ENCODE data around the gene HMGCS2. TPM values are rescaled to one million over a fixed set of nuclear protein-coding genes. Genes with fewer than 3 reads are reported as not detected.
"Not testable (repeated sequence)": the region's sequence is repeated elsewhere in the genome, so short reads cannot be mapped to it uniquely, and the experiment has no call there.

Gene HMGCS2
- total and polyA plus RNA-seq, 5 experiments from 2014 or later, result not detected

GRCh38 chr1:119714583-119714982 is 54.1 kb downstream of the HMGCS2 start:
- H3K4me3 Mint-ChIP-seq, result peak overlapping the region in 4 of 10 donors; percentile 8 to 95 (median 60)
- peak overlapping the region in 1 of 10 donors; percentile 67 for H3K27ac Mint-ChIP-seq
- no peaks in the 10 kb centered on the region for H3K36me3 Mint-ChIP-seq
- peaks cover 0 to 5% (median 0%) of the 10 kb centered on the region in 5 donors for H3K27me3 Mint-ChIP-seq
- H3K4me1 Mint-ChIP-seq, result peaks cover 26 to 54% (median 45%) of the 10 kb centered on the region in 4 donors
- peaks cover 0 to 3% (median 0%) of the 10 kb centered on the region in 9 donors for H3K9me3 Mint-ChIP-seq
- no peak for DNase-seq
- ATAC-seq, result no peak
- POLR2A ChIA-PET, result no interaction called here

- ATAC-seq (no peak), DNase-seq (no peak)
- H3K27ac Mint-ChIP-seq, result peak overlapping the region in 6 of 10 donors; percentile 8 to 82 (median 50)
- POLR2A ChIA-PET, result no interaction called here
- H3K4me3 Mint-ChIP-seq, result peak overlapping the region; percentile 75 to 95 (median 88)
- H3K9me3 Mint-ChIP-seq, result peaks cover 0 to 3% (median 0%) of the 10 kb centered on the region in 9 donors
- H3K4me1 Mint-ChIP-seq, result peaks cover 26 to 54% (median 43%) of the 10 kb centered on the region in 4 donors
- no peaks in the 10 kb centered on the region for H3K36me3 Mint-ChIP-seq
- H3K27me3 Mint-ChIP-seq, result peaks cover 0 to 6% (median 0%) of the 10 kb centered on the region in 5 donors
Measured at GRCh38 chr1:119713749-119714456, 54.8 kb downstream of the HMGCS2 start.

GRCh38 chr1:119713039-119713748 is 55.5 kb downstream of the HMGCS2 start:
- H3K4me3 Mint-ChIP-seq, result peak overlapping the region; percentile 75 to 95 (median 88)
- H3K9me3 Mint-ChIP-seq, result peaks cover 0 to 3% (median 0%) of the 10 kb centered on the region in 9 donors
- H3K27ac Mint-ChIP-seq, result peak overlapping the region in 7 of 10 donors; percentile 20 to 85 (median 69)
- H3K36me3 Mint-ChIP-seq, result no peaks in the 10 kb centered on the region
- no peak for DNase-seq
- peaks cover 0 to 6% (median 0%) of the 10 kb centered on the region in 5 donors for H3K27me3 Mint-ChIP-seq
- H3K4me1 Mint-ChIP-seq, result peaks cover 26 to 50% (median 40%) of the 10 kb centered on the region in 4 donors
- no peak for ATAC-seq
- POLR2A ChIA-PET, result no interaction called here

GRCh38 chr1:119712342-119713038 is 56.2 kb downstream of the HMGCS2 start:
- peak overlapping the region in 7 of 10 donors; percentile 55 to 94 (median 85) for H3K27ac Mint-ChIP-seq
- peak overlapping the region; percentile 93 to 99 (median 96) for H3K4me3 Mint-ChIP-seq
- POLR2A ChIA-PET, result interaction anchor here (0.8 to 1.2 kb wide), 2 partner anchors 64 to 464 kb away, joined by 3 to 5 read pairs; partner anchors contain the start of gene SEC22B
- H3K4me1 Mint-ChIP-seq, result peaks cover 26 to 43% (median 39%) of the 10 kb centered on the region in 4 donors
- DNase-seq, result peak in 8 of 10 donors; percentile 24 to 72 (median 34)
- peaks cover 0 to 6% (median 0%) of the 10 kb centered on the region in 5 donors for H3K27me3 Mint-ChIP-seq
- no peaks in the 10 kb centered on the region for H3K36me3 Mint-ChIP-seq
- peak; percentile 70 to 74 for ATAC-seq
- H3K9me3 Mint-ChIP-seq, result peaks cover 0 to 3% (median 0%) of the 10 kb centered on the region in 9 donors

GRCh38 chr1:119711804-119712341 is 56.8 kb downstream of the HMGCS2 start, which contains the start of gene PHGDH:
TSS of gene PHGDH (plus strand) at chr1:119711934. CDS start at chr1:119712023, 89 bp downstream.
- Mint-ChIP-seq H3K27me3 (peaks cover 0 to 9% (median 0%) of the 10 kb centered on the region in 5 donors), H3K9me3 (peaks cover 0 to 3% (median 0%) of the 10 kb centered on the region in 9 donors), H3K36me3 (no peaks in the 10 kb centered on the region), H3K27ac (peak within 1 kb of the TSS; percentile 17 to 94 (median 81)), H3K4me3 (peak within 1 kb of the TSS; percentile 93 to 99 (median 96)), H3K4me1 (peaks cover 26 to 42% (median 39%) of the 10 kb centered on the region in 4 donors)
- DNase-seq, result peak in 9 of 10 donors; percentile 8 to 56 (median 33)
- ATAC-seq, result peak; percentile 77 to 83
- POLR2A ChIA-PET, result interaction anchor here (0.8 to 1.2 kb wide), 2 partner anchors 63 to 464 kb away, joined by 3 to 5 read pairs; partner anchors contain the start of gene SEC22B

GRCh38 chr1:119711356-119711803 is 57.3 kb downstream of the HMGCS2 start:
- H3K36me3 Mint-ChIP-seq, H3K27me3 Mint-ChIP-seq, ATAC-seq, H3K9me3 Mint-ChIP-seq, DNase-seq: not testable (repeated sequence)
- POLR2A ChIA-PET, result interaction anchor here (0.8 to 1.2 kb wide), 2 partner anchors 63 to 465 kb away, joined by 3 to 5 read pairs; partner anchors contain the start of gene SEC22B
- peak overlapping the region in 9 of 10 donors; percentile 17 to 94 (median 87) for H3K27ac Mint-ChIP-seq
- H3K4me1 Mint-ChIP-seq, result peaks cover 26 to 40% (median 37%) of the 10 kb centered on the region in 4 donors
- H3K4me3 Mint-ChIP-seq, result peak overlapping the region; percentile 93 to 99 (median 96)

GRCh38 chr1:119706599-119706998 is 62.1 kb downstream of the HMGCS2 start:
- H3K4me1 Mint-ChIP-seq, H3K27ac Mint-ChIP-seq, ATAC-seq, POLR2A ChIA-PET, H3K4me3 Mint-ChIP-seq, DNase-seq: not testable (repeated sequence)
- Mint-ChIP-seq H3K27me3 (peaks cover 5 to 20% (median 13%) of the 10 kb centered on the region in 5 donors), H3K36me3 (peaks cover 0 to 16% (median 12%) of the 10 kb centered on the region in 3 donors), H3K9me3 (peaks cover under 1 to 16% (median 14%) of the 10 kb centered on the region in 9 donors)

- Mint-ChIP-seq H3K36me3 (peaks cover 5 to 35% (median 20%) of the 10 kb centered on the region in 3 donors), H3K27ac (no peak overlapping the region), H3K27me3 (peaks cover 12 to 42% (median 23%) of the 10 kb centered on the region in 5 donors), H3K9me3 (peaks cover 8 to 31% (median 24%) of the 10 kb centered on the region in 9 donors), H3K4me3 (no peak overlapping the region), H3K4me1 (no peaks in the 10 kb centered on the region)
- no peak for DNase-seq
- no peak for ATAC-seq
- POLR2A ChIA-PET, result no interaction called here
Measured at GRCh38 chr1:119703666-119704450, 64.8 kb downstream of the HMGCS2 start.

GRCh38 chr1:119702384-119702783 is 66.3 kb downstream of the HMGCS2 start:
- peaks cover 8 to 31% (median 24%) of the 10 kb centered on the region in 9 donors for H3K9me3 Mint-ChIP-seq

GRCh38 chr1:119701659-119702058 is 67.0 kb downstream of the HMGCS2 start:
- peaks cover 8 to 31% (median 24%) of the 10 kb centered on the region in 9 donors for H3K9me3 Mint-ChIP-seq
- POLR2A ChIA-PET, result no interaction called here

More at GRCh38 chr1:119702384-119702783, 66.3 kb downstream of the HMGCS2 start:
- no peak for DNase-seq
- no peak for ATAC-seq
- Mint-ChIP-seq H3K4me1 (no peaks in the 10 kb centered on the region), H3K27ac (no peak overlapping the region), H3K4me3 (no peak overlapping the region), H3K27me3 (peaks cover 15 to 53% (median 29%) of the 10 kb centered on the region in 5 donors), H3K36me3 (peaks cover 5 to 40% (median 20%) of the 10 kb centered on the region in 3 donors)
- POLR2A ChIA-PET, result no interaction called here

GRCh38 chr1:119700326-119700725 is 68.4 kb downstream of the HMGCS2 start:
- H3K9me3 Mint-ChIP-seq, result peaks cover 8 to 40% (median 24%) of the 10 kb centered on the region in 9 donors
- no peak overlapping the region for H3K27ac Mint-ChIP-seq
- DNase-seq, result no peak
- H3K4me1 Mint-ChIP-seq, result no peaks in the 10 kb centered on the region
- H3K4me3 Mint-ChIP-seq, result no peak overlapping the region
- ATAC-seq, result no peak
- POLR2A ChIA-PET, result no interaction called here
- H3K27me3 Mint-ChIP-seq, result peaks cover 16 to 60% (median 22%) of the 10 kb centered on the region in 5 donors
- peaks cover 5 to 40% (median 20%) of the 10 kb centered on the region in 3 donors for H3K36me3 Mint-ChIP-seq

More at GRCh38 chr1:119701659-119702058, 67.0 kb downstream of the HMGCS2 start:
- Mint-ChIP-seq H3K4me1 (no peaks in the 10 kb centered on the region), H3K27me3 (peaks cover 15 to 53% (median 25%) of the 10 kb centered on the region in 5 donors), H3K36me3 (peaks cover 5 to 40% (median 20%) of the 10 kb centered on the region in 3 donors), H3K4me3 (no peak overlapping the region), H3K27ac (no peak overlapping the region)
- DNase-seq, result no peak
- ATAC-seq, result no peak

All from naive thymus-derived CD8-positive, alpha-beta T cell (primary cell).